CD1c-positive myeloid dendritic cell (primary cell): ENCODE results near the gene DYNLRB2.

Experiments
- DNase-seq: peaks from one replicate; pipeline ENCODE4 v3.0.0-alpha.2; 2016; ENCODE audit errors: extremely low spot score

Gene DYNLRB2

DNA sequence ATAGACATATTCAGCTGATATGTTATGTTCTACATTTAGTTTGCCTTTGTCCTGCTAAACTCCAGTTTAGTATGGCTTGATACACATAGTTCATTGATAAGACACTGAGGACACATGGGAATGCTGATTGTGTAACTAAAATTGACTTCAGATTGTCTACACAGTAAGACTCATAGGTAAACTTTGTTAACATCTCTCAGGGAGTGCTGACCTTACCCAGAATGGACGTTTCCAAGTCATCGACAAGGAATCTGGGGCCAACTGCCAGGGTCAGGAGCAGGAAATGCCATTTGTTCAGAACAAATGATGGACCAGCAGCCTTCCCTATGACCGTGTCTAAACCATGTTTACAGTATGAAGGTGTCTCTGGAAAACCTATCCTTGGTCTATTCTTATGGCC is 58.7 kb downstream of the DYNLRB2 start:
- DNase-seq, result no peak
